A549 treated with AZD9567 at 1 μM for 4 hours (cell line): ENCODE measurements around the gene LCE4A. TPM values are rescaled to one million over a fixed set of nuclear protein-coding genes. Genes with fewer than 3 reads are reported as not detected.

Source experiments
- total RNA-seq: library from RNA; stranded (reverse); fragments of 200-300 nt; extraction: Qiagen RNA extraction; gene quantifications from 5 replicates; pipeline ENCODE4 v1.2.3, GENCODE V29; 2022; ENCODE audit not compliant: insufficient read depth

Gene LCE4A, protein sequence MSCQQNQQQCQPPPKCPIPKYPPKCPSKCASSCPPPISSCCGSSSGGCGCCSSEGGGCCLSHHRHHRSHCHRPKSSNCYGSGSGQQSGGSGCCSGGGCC
- not detected in 5 replicates for total RNA-seq

DNA sequence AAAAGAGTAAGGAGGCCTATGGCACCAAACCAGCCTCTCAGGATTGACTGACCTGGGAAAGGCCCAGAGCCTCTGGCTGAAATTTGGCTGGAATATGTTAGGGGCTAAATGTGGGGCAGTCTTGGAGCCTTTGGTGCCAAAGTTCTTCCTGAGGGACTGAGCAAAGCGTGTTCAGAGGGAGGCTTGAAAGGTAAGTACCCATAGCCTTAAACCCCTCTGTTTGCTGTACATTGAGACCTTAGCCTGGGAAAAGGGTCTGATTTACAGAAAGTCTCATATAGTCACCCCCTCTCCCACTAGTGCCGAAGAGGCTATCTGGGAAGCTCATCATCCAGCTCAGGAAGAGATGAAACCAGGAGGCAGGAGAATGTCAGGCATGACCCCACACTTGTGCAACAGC lies at the start of gene LCE4A:
Gene LCE4A, plus strand, starts transcription at position 301 of the 400 bp plus-strand sequence. CDS start 916 bp downstream, outside the sequence.

DNA sequence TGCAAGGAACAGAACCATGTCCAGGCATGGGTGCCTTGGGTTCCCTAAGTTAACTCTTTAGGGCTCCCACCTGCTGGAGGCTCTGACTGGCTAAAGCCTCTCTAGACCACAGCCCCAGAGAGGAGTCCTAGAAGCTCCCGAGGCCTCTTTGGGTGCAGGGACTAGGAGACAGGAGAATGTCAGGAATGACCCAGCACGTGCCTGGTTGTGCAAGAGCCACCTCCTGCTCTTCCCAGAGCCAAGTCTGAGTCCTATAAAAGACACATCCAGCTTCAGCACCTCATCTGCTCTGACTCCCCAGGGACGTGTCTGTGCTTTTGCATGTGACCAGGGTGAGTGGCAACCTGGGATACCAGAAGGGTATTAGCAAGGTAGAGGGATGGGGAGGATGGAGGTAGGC lies 44.9 kb upstream of the LCE4A start, which contains the start of gene LCE2D:
Gene LCE2D, plus strand, starts transcription at position 283 of the 400 bp plus-strand sequence. CDS start 726 bp downstream, outside the sequence.

DNA sequence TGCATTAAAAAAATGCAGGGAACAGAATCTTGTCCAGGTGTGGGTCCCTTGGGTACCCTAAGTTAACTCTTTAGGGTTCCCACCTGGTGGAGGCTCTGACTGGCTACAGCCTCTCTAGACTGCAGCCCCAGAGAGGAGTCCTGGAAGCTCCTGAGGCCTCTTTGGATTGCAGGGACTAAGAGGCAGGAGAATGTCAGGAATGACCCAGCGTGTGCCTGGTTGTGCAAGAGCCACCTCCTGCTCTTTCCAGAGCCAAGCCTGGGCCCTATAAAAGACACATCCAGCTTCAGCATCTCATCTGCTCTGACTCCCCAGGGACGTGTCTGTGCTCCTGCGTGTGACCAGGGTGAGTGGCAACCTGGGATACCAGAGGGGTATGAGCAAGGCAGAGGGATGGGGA lies 33.0 kb upstream of the LCE4A start, which contains the start of gene LCE2C:
Gene LCE2C, plus strand, starts transcription at position 297 of the 400 bp plus-strand sequence. CDS start 737 bp downstream, outside the sequence.

DNA sequence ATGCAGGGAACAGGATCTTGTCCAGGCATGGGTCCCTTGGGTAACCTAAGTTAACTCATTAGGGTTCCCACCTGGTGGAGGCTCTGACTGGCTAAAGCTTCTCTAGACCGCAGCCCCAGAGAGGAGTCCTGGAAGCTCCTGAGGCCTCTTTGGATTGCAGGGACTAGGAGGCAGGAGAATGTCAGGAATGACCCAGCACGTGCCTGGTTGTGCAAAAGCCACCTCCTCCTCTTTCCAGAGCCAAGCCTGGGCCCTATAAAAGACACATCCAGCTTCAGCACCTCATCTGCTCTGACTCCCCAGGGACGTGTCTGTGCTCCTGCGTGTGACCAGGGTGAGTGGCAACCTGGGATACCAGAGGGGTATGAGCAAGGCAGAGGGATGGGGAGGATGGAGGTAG lies 22.1 kb upstream of the LCE4A start, which contains the start of gene LCE2B:
Gene LCE2B, plus strand, starts transcription at position 301 of the 400 bp plus-strand sequence. CDS start 721 bp downstream, outside the sequence.

DNA sequence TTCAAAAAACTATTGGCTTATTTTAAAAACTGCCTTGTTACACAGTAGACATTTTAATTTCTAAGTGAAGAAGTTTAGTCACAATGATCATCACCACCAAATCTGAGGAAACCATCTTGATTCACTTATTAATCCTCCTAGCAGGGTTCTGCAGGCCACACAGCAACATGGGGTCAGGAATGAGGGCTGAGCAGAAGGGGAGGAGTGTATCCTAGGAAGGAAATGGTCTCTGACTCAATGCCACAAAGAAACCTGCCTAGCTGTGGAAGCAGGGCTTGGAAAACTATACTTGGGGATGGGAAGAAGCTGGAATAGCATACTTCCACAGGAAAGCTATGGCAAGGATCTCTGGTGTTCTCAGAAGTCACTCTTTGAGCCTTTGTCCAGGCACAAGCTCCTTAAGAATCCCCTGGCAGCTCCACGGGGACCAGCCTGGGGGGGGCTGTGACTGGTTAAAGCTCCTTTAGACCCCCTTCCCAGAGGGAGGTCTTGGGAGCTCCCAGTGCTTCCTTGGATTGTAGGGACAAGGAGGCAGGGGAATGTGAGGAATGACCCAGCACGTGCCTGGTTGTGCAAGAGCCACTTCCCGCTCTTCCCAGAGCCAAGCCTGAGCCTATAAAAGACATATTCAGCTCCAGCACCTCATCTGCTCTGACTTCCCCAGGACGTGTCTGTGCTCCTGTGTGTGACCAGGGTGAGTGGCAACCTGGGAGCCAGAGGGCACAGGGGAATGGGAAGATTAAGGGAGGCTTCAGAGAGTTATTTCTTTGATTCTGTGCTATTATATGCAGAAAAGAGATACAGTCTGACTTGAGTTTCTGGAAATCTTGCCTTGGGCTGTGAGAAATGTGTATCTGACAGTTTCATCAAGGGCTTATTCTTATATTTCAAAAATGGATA lies 10.0 kb upstream of the LCE4A start, which contains the start of gene LCE2A:
Gene LCE2A, plus strand, starts transcription at position 645 of the 900 bp plus-strand sequence. CDS start 557 bp downstream, outside the sequence.

DNA sequence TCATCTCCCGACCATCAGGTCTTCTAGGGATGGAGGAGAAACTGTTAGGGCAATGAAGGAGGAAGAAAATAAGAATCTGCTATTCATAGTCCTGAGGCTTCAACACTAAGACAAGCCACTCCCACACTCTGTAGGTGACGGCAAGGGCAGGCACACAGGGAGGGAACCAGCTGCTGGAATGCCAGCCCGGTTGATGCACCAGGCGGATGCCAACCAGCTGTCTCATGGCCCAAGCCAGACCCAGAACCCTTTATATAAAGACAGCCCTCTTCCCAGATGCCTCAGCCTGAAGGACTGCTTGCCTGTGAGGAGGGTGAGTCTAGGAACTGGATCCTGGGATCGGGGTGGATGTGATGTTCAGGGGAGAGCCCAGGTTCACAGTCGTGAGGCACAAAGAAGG lies 49.8 kb downstream of the LCE4A start, which contains the start of gene KPRP:
Gene KPRP, plus strand, starts transcription at position 279 of the 400 bp plus-strand sequence. CDS start 1,564 bp downstream, outside the sequence.

Other genes with a start within 250 kb of the LCE4A start
- gene LCE5A, start 197.4 kb upstream of the LCE4A start, total RNA-seq: not detected in 5 replicates
- gene CRCT1, start 193.7 kb upstream of the LCE4A start, total RNA-seq: 0.21 to 0.83 TPM (median 0.34 TPM) in 4 of 5 replicates, not detected in the other
- 0.15 TPM in 1 of 5 replicates, not detected in the others for gene LCE3E, start 141.4 kb upstream of the LCE4A start, total RNA-seq
- 1.2 to 1.8 TPM (median 1.4 TPM) in 4 of 5 replicates, not detected in the other for gene LCE3D, start 127.6 kb upstream of the LCE4A start, total RNA-seq
- not detected in 5 replicates for gene LCE3C, start 107.9 kb upstream of the LCE4A start, total RNA-seq
- not detected in 5 replicates for gene LCE3B, start 94.3 kb upstream of the LCE4A start, total RNA-seq
- not detected in 5 replicates for gene LCE3A, start 85.1 kb upstream of the LCE4A start, total RNA-seq
- not detected in 5 replicates for gene LCE2D, start 44.8 kb upstream of the LCE4A start, total RNA-seq
- not detected in 5 replicates for gene LCE2C, start 32.9 kb upstream of the LCE4A start, total RNA-seq
- not detected in 5 replicates for gene LCE2B, start 22.0 kb upstream of the LCE4A start, total RNA-seq
- not detected in 5 replicates for gene LCE2A, start 9.8 kb upstream of the LCE4A start, total RNA-seq
- not detected in 5 replicates for gene KPRP, start 49.9 kb downstream of the LCE4A start, total RNA-seq
- gene LCE1F, start 67.0 kb downstream of the LCE4A start, total RNA-seq: not detected in 5 replicates
- 0.07 TPM in 1 of 5 replicates, not detected in the others for gene LCE1E, start 78.1 kb downstream of the LCE4A start, total RNA-seq
- not detected in 5 replicates for gene LCE1D, start 88.6 kb downstream of the LCE4A start, total RNA-seq
- gene LCE1C, start 98.5 kb downstream of the LCE4A start, total RNA-seq: not detected in 5 replicates
- gene LCE1B, start 103.8 kb downstream of the LCE4A start, total RNA-seq: 0.09 TPM in 1 of 5 replicates, not detected in the others
- gene LCE1A, start 119.3 kb downstream of the LCE4A start, total RNA-seq: not detected in 5 replicates
- gene LCE6A, start 134.7 kb downstream of the LCE4A start, total RNA-seq: not detected in 5 replicates
- not detected in 5 replicates for gene LCE7A, start 151.8 kb downstream of the LCE4A start, total RNA-seq
- gene SMCP, start 170.2 kb downstream of the LCE4A start, total RNA-seq: not detected in 5 replicates
- gene IVL, start 200.4 kb downstream of the LCE4A start, total RNA-seq: 0.05 to 0.09 TPM (median 0.08 TPM) in 4 of 5 replicates, not detected in the other
- not detected in 5 replicates for gene SPRR5, start 239.0 kb downstream of the LCE4A start, total RNA-seq